HG03103 (cell line): Measurements from ENCODE around the gene PINLYP.

Experiments used
- ATAC-seq: cut with Tn5 transposase; IDR thresholded peaks from one replicate; pipeline ENCODE4 v1.9.1; 2021; ENCODE audit warnings: low read depth; ENCODE audit not compliant: unreplicated experiment

The PINLYP gene

DNA sequence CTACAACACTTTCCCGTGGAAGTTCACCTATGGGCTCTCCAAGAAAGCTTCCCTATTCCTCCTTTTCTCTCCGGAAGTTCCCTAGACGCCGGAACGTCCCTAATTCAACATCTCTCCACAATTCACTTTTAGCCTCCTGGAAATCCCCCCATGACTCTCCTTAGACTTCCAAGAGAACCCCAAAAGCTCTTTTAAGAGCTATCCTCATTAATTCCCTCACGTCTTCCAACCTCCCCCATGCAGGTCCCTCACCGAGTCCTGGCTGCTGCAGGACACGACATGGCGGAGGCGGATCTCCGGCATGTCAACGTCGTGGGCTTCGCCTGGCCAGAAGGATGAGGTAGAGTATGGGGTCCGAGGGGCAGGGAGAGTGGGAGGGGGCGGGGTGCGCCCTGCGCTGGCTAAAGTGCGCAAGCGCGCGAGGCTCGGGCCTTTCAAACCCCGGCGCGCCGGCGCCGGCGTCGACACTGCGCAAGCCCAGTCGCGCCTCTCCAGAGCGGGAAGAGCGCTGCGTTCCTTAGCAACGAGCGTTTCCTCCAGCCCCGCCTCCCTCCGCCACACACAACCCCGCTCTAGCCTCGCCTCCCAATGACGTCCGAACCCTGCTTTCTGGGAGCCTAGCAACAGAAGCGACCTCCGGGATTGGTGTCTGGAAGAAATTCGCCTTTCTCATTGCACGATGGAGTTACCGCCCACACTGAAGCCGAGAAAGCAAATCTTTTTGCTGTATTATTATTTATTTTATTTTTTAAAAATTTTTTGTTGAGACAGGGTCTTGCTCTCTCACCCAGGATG lies at the start of gene PINLYP, which contains the start of gene XRCC1:
Gene PINLYP (plus strand): TSS at position 646 of the 795 bp plus-strand sequence. CDS start 1,391 bp downstream, outside the sequence.
Gene XRCC1 (minus strand): TSS at position 372 of the 795 bp plus-strand sequence. CDS start 69 bp downstream, at position 303.
- ATAC-seq: peak; percentile 96

DNA sequence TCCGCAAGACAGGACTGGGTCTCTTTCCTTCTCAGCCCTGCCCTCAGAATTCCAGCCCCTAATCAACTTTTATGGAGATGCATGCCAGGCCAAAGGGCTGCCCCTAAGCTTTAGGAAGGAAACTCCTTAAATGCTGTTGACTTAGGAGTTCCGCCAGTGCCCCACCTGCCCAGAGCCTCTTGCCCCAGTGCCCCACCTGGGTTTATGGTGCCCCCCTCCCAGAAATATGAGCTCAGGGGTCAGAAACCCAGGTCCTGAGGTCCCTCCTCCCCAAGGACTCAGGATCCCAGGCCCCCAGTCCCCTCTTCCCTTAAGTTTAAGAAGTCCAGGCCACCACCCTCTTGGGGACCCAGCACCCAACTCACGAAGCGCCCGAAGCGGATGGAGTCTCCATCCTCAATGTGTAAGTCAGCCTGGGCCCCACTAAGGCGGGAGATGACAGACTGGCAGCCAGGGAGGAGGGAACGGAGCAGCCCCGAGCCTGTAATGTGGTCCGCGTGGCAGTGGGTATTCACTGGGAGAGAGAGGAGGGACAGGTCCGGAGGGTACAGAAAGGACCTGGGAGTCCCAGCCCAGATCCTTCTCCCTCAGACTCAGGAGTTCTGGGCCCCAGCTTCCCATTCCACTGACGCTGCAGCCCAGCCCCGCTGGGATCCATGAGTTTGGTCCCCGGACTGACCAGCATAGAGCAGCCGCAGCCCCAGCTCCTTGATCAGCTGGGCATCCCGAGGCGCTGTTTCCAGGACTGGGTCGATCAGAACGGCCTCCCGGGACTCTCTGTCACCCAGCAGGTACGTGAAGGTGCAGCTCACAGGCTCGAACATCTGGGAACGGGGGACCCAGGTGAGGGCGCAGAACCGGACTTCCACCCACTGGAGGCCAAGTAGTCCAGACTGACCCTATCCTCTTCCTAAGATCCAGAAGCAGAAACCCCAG lies 49.5 kb upstream of the PINLYP start:
- no peak for ATAC-seq

GRCh38 chr19:43526884-43527859 lies 48.4 kb upstream of the PINLYP start, which contains the start of gene ETHE1:
Gene ETHE1, minus strand, starts transcription at chr19:43527201. Its CDS starts 24 bp downstream, at chr19:43527177.
- ATAC-seq: no peak

DNA sequence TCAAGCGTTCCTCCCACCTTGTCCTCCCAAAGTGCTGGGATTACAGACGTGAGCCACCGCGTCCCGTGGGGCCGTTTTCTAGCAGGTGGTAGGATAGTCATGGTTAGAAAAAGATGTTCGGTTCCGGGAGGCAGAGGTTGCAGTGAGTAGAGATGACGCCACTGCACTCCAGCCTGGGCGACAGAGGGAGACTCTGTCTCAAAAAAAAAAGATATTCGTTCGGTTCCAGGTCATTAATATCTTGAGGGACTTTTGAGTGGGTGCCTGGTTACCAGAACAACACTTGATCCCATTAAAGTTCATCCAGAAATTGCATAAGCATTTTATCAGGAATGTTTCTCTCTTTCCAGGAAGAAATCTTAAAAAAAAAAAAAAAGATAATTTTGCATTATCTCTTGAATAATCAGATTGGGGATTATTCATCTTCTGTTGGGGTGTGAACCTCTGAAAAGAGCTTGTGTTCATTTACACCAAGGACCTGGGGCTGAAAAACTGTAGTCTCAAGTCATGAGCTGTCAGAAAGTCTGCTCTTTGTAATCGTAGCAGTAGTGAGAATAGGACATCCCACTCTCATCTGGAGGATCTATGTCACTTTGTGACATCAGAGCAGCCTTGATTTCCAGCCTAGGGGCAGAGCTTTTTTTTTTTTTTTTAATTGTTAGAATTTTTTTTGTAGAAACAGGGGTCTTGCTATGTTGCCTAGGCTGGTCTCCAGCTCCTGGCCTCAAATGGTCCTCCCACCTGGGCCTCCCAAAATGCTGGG lies 47.6 kb upstream of the PINLYP start:
- no peak for ATAC-seq

DNA sequence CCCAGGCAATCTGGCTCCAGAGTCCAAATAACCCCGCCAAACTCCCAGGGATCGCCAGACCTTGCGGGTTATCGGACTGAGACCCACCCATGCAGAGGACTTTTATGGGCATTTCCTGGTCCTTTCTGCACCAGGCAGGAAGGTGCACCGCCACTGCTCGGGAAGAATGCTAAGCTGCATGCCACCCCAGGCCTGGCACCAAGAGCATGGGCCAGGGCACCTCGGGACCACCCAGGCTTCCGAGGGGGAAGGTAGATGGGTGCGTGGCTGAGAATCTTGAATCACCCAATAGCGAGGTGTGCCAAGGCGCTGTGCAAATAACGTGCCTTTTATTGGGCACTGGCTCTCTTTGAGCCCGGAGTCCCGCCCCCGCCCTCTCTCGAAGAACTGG lies 43.0 kb upstream of the PINLYP start:
- no peak for ATAC-seq

- ATAC-seq: peak; percentile 40
Observed at GRCh38 chr19:43532962-43533545, 42.5 kb upstream of the PINLYP start, which contains the start of gene ZNF575. Gene ZNF575, plus strand, starts transcription at chr19:43533188. Its CDS starts 1,235 bp downstream, at chr19:43534423.

- ATAC-seq: peak; percentile 63
Observed at GRCh38 chr19:43533546-43534304, 41.9 kb upstream of the PINLYP start.

DNA sequence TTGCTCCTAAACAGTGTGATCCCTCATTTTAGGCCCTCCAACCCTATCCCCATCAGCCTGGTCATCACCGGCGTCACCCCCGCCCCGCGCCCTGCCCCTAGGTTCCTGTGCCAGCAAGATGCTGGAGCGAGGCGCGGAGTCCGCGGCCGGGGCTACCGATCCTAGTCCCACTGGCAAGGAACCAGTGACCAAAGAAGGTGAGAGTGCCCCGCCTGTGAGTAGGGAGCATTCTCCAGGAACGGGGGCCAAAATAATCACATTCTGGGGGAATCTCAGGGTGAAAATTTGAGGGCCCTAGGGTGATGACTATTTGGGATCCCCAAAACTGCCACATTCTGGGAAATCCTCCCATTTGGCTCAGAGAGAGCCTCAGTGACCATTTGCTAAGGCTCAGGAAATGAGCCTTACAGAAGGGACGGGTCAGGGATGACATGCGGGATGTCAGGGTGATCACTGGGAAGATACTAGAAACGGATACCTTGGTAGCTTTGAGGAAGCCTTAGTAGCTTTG lies 41.2 kb upstream of the PINLYP start:
- no peak for ATAC-seq

DNA sequence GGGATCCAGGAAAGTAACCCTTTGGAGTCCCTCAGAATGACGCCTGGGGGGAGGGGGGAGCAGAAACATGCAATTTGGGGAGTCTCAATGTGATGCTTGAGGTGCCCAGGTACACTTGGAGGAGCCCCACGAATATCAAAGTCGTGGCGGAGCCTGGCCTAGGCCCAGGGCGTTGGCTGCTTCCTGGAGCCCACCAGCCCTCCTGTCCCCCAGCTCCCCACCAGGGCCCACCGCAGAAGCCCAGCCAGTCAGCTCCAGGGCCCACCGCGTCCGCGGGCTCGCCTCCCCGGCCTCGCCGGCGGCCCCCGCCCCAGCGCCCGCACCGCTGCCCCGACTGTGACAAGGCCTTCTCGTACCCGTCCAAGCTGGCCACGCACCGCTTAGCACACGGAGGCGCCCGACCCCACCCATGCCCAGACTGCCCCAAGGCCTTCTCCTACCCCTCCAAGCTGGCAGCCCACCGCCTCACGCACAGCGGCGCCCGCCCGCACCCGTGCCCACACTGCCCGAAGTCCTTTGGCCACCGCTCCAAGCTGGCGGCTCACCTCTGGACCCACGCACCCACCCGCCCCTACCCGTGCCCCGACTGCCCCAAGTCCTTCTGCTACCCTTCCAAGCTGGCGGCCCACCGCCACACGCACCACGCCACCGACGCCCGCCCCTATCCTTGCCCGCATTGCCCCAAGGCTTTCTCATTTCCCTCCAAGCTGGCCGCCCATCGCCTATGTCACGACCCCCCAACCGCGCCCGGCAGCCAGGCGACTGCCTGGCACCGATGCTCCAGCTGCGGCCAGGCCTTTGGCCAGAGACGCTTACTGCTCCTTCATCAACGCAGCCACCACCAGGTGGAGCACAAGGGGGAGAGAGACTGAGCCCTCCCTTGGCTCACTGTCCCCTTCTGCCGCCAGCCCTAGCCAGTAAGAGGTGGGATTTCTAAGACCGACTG lies 40.5 kb upstream of the PINLYP start:
- ATAC-seq: no peak

DNA sequence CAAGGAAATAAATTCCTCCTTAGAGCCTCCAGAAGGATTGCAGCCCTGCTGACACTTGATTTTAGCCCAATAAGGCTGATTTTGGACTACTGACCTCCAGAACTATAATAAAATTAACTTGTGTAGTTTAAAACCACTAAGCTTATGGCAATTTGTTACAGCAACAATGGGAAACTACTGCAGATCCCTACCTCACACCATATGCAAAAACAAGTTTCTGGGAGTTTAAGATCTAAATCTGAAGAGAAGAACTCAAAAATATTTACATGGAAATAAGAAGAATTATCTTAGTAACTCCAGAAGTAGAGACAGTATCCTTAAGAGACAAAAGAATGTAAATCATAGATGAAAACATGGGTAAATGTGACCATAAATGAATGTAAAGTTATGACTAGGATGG lies 36.7 kb upstream of the PINLYP start:
- ATAC-seq: no peak

- ATAC-seq: no peak
Observed at GRCh38 chr19:43540381-43540780, 35.2 kb upstream of the PINLYP start.

- ATAC-seq: no peak
Observed at GRCh38 chr19:43541920-43542650, 33.5 kb upstream of the PINLYP start.

GRCh38 chr19:43544077-43544476 lies 31.5 kb upstream of the PINLYP start:
- no peak for ATAC-seq

- no peak for ATAC-seq
Observed at GRCh38 chr19:43545276-43545675, 30.3 kb upstream of the PINLYP start.

DNA sequence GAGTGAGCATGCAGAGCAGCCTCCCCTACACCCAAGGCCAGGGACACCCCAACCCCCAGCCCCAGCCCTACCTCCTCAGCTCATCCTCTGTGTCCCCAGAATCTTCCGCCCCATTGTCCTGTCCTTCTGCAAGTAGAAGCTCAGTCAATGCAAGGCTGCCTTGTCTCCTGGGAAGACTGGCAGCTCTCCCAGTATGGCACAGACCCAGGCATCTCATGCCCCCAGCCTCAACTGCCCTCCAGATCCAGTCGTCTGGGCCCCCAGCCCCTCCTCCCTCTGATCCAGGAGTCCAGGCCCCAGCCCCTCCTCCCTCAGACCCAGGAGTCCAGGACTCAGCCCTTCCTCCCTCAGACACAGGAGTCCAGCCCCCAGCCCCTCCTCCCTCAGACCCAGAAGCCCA lies 29.6 kb upstream of the PINLYP start:
- ATAC-seq: no peak

DNA sequence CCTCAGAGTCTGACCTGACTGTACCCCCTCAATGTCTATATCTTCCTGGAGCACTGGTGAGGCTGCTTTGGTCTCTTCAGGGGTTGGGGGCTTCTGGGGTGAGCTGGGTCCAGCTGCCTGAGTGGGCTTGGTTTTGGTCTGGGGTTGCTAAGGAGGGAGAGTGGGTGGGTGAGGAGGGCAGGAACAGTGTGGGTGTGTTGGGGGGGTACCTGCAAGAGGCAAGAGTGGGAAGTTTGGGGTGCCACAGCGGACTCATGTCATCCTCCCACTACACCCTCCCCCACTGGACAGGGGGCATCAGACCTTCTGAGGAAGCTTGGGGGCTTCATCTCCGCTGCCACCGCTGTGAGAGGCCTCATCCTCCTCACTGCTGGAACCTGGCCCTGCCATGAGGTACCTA lies 29.0 kb upstream of the PINLYP start:
- no peak for ATAC-seq
